D721Med (cell line): ENCODE measurements around the gene PRPS1L1.

Experiments
- DNase-seq: peaks from one replicate; pipeline ENCODE4 v3.0.0; 2011; ENCODE audit warnings: low spot score; ENCODE audit not compliant: insufficient read length
- FAIRE-seq: peaks from 2 replicates; lab custom pipeline; 2011; peaks lifted over from hg19 to GRCh38; lab: Jason Lieb, UNC
- CTCF ChIP-seq: IDR thresholded peaks from 2 replicates; pipeline ENCODE4 v1.5.1; 2012; ENCODE audit warnings: mild to moderate bottlenecking, control low read depth; ENCODE audit not compliant: insufficient read depth; ENCODE audit errors: missing control alignments

The PRPS1L1 gene

GRCh38 chr7:18027628-18028027, at the start of gene PRPS1L1:
TSS of gene PRPS1L1 (minus strand) at chr7:18027846.
- DNase-seq (no peak), FAIRE-seq (no peak)
- no peak for TF ChIP-seq CTCF

- no peak for TF ChIP-seq CTCF
- no peak for DNase-seq
- no peak for FAIRE-seq
These were observed 48.8 kb upstream of the PRPS1L1 start for GRCh38 chr7:18076461-18076860.

- FAIRE-seq (no peak), DNase-seq (no peak)
These were observed 41.1 kb upstream of the PRPS1L1 start for GRCh38 chr7:18068745-18069144.

GRCh38 chr7:18064242-18064838, 36.7 kb upstream of the PRPS1L1 start:
- TF ChIP-seq CTCF, result peak; percentile 56
- DNase-seq (no peak), FAIRE-seq (no peak)

More at GRCh38 chr7:18068745-18069144, 41.1 kb upstream of the PRPS1L1 start:
- no peak for TF ChIP-seq CTCF

- DNase-seq (no peak), FAIRE-seq (no peak)
- no peak for TF ChIP-seq CTCF
These were observed 35.7 kb upstream of the PRPS1L1 start for GRCh38 chr7:18063149-18063901.

GRCh38 chr7:18059171-18059570, 31.5 kb upstream of the PRPS1L1 start:
- no peak for DNase-seq
- no peak for TF ChIP-seq CTCF
- no peak for FAIRE-seq

GRCh38 chr7:18053941-18054340, 26.3 kb upstream of the PRPS1L1 start:
- TF ChIP-seq CTCF, result no peak
- DNase-seq (no peak), FAIRE-seq (no peak)
